OCI-LY7 (cell line): ENCODE results near the gene IGDCC3. TPM values are rescaled to one million over a fixed set of nuclear protein-coding genes. Genes with fewer than 3 reads are reported as not detected.

Experiments used
- Bru-seq: library from RNA; stranded (reverse); fragments of 400-500 nt; gene quantifications from one replicate; lab custom pipeline; 2021; lab: Mats Ljungman, UMichigan
- BruChase-seq, 2 experiments: library from RNA; stranded (reverse); fragments of 400-500 nt; gene quantifications; one replicate each; lab custom pipeline; 2021; lab: Mats Ljungman, UMichigan
- BruUV-seq: library from RNA; stranded (reverse); fragments of 400-500 nt; replicated peaks from 2 replicates; lab custom pipeline; 2021; lab: Mats Ljungman, UMichigan
- CTCF ChIA-PET: fragments of 300-600 bp; sonication (Branson Sonifier 250); formaldehyde crosslinking; loops from one replicate; lab custom pipeline; 2022; ENCODE audit warnings: antibody characterized with exemption; ENCODE audit not compliant: unreplicated experiment; lab: Charles Lee
- POLR2A ChIA-PET: fragments of 300-600 bp; sonication (Branson Sonifier 250); formaldehyde crosslinking; loops from one replicate; lab custom pipeline; 2022; ENCODE audit warnings: antibody characterized with exemption; lab: Charles Lee
- DNase-seq: peaks from one replicate; pipeline ENCODE4 v3.0.0-alpha.2; 2015; ENCODE audit warnings: low spot score
- H2AFZ ChIP-seq: fragments of 200-600 bp; sonication (generic), shearing (Covaris generic); 2 replicates; pipeline ENCODE4 v1.6.1; 2014; ENCODE audit warnings: mild to moderate bottlenecking, antibody characterized with exemption, low read length, moderate library complexity
- H3K27ac ChIP-seq: fragments of 200-600 bp; sonication (generic); 2 replicates; pipeline ENCODE4 v1.5.1; 2014; ENCODE audit warnings: mixed run types, low read depth, mild to moderate bottlenecking, moderate library complexity, low read length, inconsistent platforms; ENCODE audit not compliant: poor library complexity, severe bottlenecking
- H3K36me3 ChIP-seq: fragments of 200-600 bp; sonication (generic); 2 replicates; pipeline ENCODE4 v1.6.1; 2014; ENCODE audit warnings: mild to moderate bottlenecking, antibody characterized with exemption, low read length, moderate library complexity, mixed read lengths; ENCODE audit not compliant: insufficient read depth
- H3K4me1 ChIP-seq: fragments of 200-600 bp; sonication (generic); 2 replicates; pipeline ENCODE4 v1.5.1; 2014; ENCODE audit warnings: mild to moderate bottlenecking, low read length; ENCODE audit not compliant: insufficient read depth, poor library complexity, severe bottlenecking
- H3K4me2 ChIP-seq: fragments of 200-600 bp; sonication (generic); 2 replicates; pipeline ENCODE4 v1.6.1; 2014; ENCODE audit warnings: mild to moderate bottlenecking, low read length
- H3K4me3 ChIP-seq: fragments of 200-600 bp; sonication (generic); 2 replicates; pipeline ENCODE4 v1.5.1; 2014; ENCODE audit warnings: mild to moderate bottlenecking, low read depth, low read length; ENCODE audit not compliant: poor library complexity, severe bottlenecking
- H3K79me2 ChIP-seq: fragments of 200-600 bp; sonication (generic); 2 replicates; pipeline ENCODE4 v1.6.1; 2016; ENCODE audit warnings: low read depth, mild to moderate bottlenecking, low read length, moderate library complexity, mixed read lengths; ENCODE audit not compliant: insufficient read depth
- H3K9me2 ChIP-seq: fragments of 200-600 bp; sonication (generic); 2 replicates; pipeline ENCODE4 v1.6.1; 2016; ENCODE audit warnings: mild to moderate bottlenecking, low read length, mixed read lengths; ENCODE audit not compliant: insufficient read depth
- H3K9me3 ChIP-seq: fragments of 200-600 bp; sonication (generic); 2 replicates; pipeline ENCODE4 v1.6.1; 2014; ENCODE audit warnings: mild to moderate bottlenecking, mixed run types, low read length, mixed read lengths
- H4K20me1 ChIP-seq: fragments of 200-600 bp; sonication (generic); 2 replicates; pipeline ENCODE4 v1.6.1; 2014; ENCODE audit warnings: mild to moderate bottlenecking, antibody characterized with exemption, low read length, moderate library complexity, mixed read lengths; ENCODE audit not compliant: insufficient read depth
- CTCF ChIP-seq: fragments of 200-600 bp; sonication (generic); conservative IDR thresholded peaks from 2 replicates; pipeline ENCODE4 v1.5.1; 2014; ENCODE audit warnings: mild to moderate bottlenecking, antibody characterized with exemption, low read length, moderate library complexity, mixed read lengths
- EZH2phosphoT487 ChIP-seq: fragments of 200-600 bp; sonication (generic); IDR thresholded peaks from 2 replicates; pipeline ENCODE4 v1.6.1; 2018; ENCODE audit warnings: low read depth, borderline replicate concordance, mild to moderate bottlenecking, mixed run types, antibody characterized with exemption, low read length, moderate library complexity, mixed read lengths
- intact Hi-C: fragments of 100-400 bp; cut with micrococcal nuclease; formaldehyde crosslinking; loops from one replicate; pipeline ENCODE4 v1.10.0; 2022; ENCODE audit not compliant: unreplicated experiment
- long read RNA-seq: library from polyadenylated mRNA; stranded (forward); transcript quantifications from one replicate; pipeline ENCODE4 v2.0.0, GENCODE V29; 2022
- total RNA-seq, 2 experiments: library from RNA; depleted of rRNA in 1 of 2; stranded (reverse); fragments of >200 nt in 1 of 2; shearing (Covaris generic) in 1 of 2; gene quantifications; 2 replicates each; pipeline ENCODE4 v1.2.3, GENCODE V29; 2014 to 2022

The IGDCC3 gene
- total RNA-seq (2014; rRNA removed; shearing (Covaris generic)) (not detected in 2 replicates), total RNA-seq (2022) (not detected in 2 replicates), Bru-seq, nascent RNA (not detected), BruChase-seq, experiment 1, labeled RNA remaining after a 6-hour chase (percentile 3 among the genes with signal in this experiment), BruChase-seq, experiment 2, labeled RNA remaining after a 2-hour chase (not detected)
- long read RNA-seq, result 0 reads

- no peaks in the 10 kb centered on the region for H3K9me2 ChIP-seq
- H3K27ac ChIP-seq, result no peak within 1 kb of the TSS
- POLR2A ChIA-PET, result no interaction called here
- no peaks in the 10 kb centered on the region for H4K20me1 ChIP-seq
- no peaks in the 10 kb centered on the region for H3K36me3 ChIP-seq
- H3K9me3 ChIP-seq, result no peaks in the 10 kb centered on the region
- CTCF ChIA-PET, result no interaction called here
- no peak for TF ChIP-seq CTCF
- TF ChIP-seq EZH2phosphoT487, result no peak
- no peak within 1 kb of the TSS for H3K4me2 ChIP-seq
- intact Hi-C loops, result no loop called here
- DNase-seq, result no peak
- BruUV-seq, result no TSS peak
- H2AFZ ChIP-seq, result no peak within 1 kb of the TSS
- no peaks in the 10 kb centered on the region for H3K4me1 ChIP-seq
- no peaks in the 10 kb centered on the region for H3K79me2 ChIP-seq
- no peak within 1 kb of the TSS for H3K4me3 ChIP-seq
Measured at GRCh38 chr15:65377976-65378366, at the start of gene IGDCC3. TSS of gene IGDCC3 (minus strand) at chr15:65378002. CDS start at chr15:65377788, 214 bp downstream.

- CTCF ChIA-PET, result no interaction called here
- Histone ChIP-seq H3K79me2 (no peaks in the 10 kb centered on the region), H2AFZ (no peak overlapping the region), H3K9me2 (no peaks in the 10 kb centered on the region), H3K4me2 (no peak overlapping the region), H3K36me3 (no peaks in the 10 kb centered on the region), H3K4me3 (no peak overlapping the region), H3K4me1 (no peaks in the 10 kb centered on the region), H3K9me3 (no peaks in the 10 kb centered on the region), H3K27ac (no peak overlapping the region), H4K20me1 (no peaks in the 10 kb centered on the region)
- no peak for DNase-seq
- intact Hi-C loops, result no loop called here
- TF ChIP-seq CTCF (no peak), EZH2phosphoT487 (no peak)
- BruUV-seq, result no TSS peak
- POLR2A ChIA-PET, result no interaction called here
Measured at GRCh38 chr15:65426216-65426853, 48.5 kb upstream of the IGDCC3 start.

GRCh38 chr15:65424683-65425082 is 46.9 kb upstream of the IGDCC3 start:
- BruUV-seq, result no TSS peak
- TF ChIP-seq EZH2phosphoT487 (no peak), CTCF (no peak)
- no peak overlapping the region for H3K27ac ChIP-seq
- no peaks in the 10 kb centered on the region for H3K9me2 ChIP-seq
- no peaks in the 10 kb centered on the region for H3K9me3 ChIP-seq
- H3K4me2 ChIP-seq, result no peak overlapping the region
- H3K79me2 ChIP-seq, result no peaks in the 10 kb centered on the region
- no peak for DNase-seq
- H2AFZ ChIP-seq, result no peak overlapping the region
- no peaks in the 10 kb centered on the region for H3K4me1 ChIP-seq
- CTCF ChIA-PET, result no interaction called here
- H3K36me3 ChIP-seq, result no peaks in the 10 kb centered on the region
- H4K20me1 ChIP-seq, result no peaks in the 10 kb centered on the region
- H3K4me3 ChIP-seq, result no peak overlapping the region
- intact Hi-C loops, result no loop called here
- POLR2A ChIA-PET, result no interaction called here
